ENCODE data around the gene TFCP2L1. TPM values are rescaled to one million over a fixed set of nuclear protein-coding genes. Genes with fewer than 3 reads are reported as not detected.
"Not testable (repeated sequence)": the region's sequence is repeated elsewhere in the genome, so short reads cannot be mapped to it uniquely, and the experiment has no call there.

The TFCP2L1 gene
- total RNA-seq, 1 donor from 2014 or later: 0.05 TPM

DNA sequence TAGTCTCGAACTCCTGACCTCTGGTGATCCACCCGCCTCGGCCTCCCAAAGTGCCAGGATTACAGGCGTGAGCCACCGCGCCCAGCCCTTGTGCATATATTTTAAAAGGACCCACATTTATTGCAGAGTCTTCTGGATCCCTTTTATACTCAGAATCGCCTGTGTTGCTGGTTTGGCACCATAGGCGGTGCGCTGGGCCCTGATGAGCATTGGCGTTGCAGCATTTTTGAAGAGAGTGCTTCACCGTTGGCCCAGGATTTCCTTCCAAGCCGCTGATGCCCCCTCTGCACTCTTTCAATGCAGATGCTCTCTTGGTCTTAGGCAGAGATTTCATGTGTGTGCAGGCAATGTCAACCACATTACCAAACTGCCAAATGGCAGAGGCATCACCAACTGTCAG lies 13.5 kb upstream of the TFCP2L1 start:
- H3K27me3 ChIP-seq (ENCODE audit: insufficient read depth, low read length): peaks cover 5% of the 10 kb centered on the region

DNA sequence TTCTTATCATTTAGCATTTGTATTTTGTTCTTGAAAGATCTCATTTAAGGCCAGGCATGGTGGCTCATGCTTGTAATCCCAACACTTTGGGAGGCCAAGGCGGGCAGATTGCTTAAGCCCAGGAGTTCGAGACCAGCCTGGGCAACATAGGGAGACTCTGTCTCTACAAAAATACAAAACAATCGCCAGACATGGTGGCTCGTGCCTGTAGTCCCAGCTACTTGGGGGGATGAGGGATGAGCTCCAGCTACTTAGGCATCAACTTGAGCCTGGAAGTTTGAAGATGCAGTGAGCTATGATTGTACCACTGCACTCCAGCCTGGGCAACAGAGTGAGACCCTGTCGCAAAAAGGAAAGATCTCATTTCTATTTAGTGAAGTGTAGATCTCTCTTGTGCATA lies 12.9 kb upstream of the TFCP2L1 start:
- not testable (repeated sequence) for H3K27ac ChIP-seq (ENCODE audit: low read depth, low read length); H3K36me3 ChIP-seq (ENCODE audit: insufficient read depth, low read length); H3K9me3 ChIP-seq (ENCODE audit: insufficient read depth, low read depth, low read length); DNase-seq (ENCODE audit: low read depth); H3K4me2 ChIP-seq (ENCODE audit: low read length); H3K9ac ChIP-seq (ENCODE audit: low read length); H3K27me3 ChIP-seq (ENCODE audit: insufficient read depth, low read length); H3K27ac Mint-ChIP-seq (ENCODE audit: unreplicated experiment); H3K79me2 ChIP-seq (ENCODE audit: insufficient read depth, low read length); H3K4me1 ChIP-seq (ENCODE audit: insufficient read depth, low read length); H3K4me1 Mint-ChIP-seq (ENCODE audit: low read depth, unreplicated experiment); H3K9me3 Mint-ChIP-seq (ENCODE audit: unreplicated experiment); H4K20me1 ChIP-seq (ENCODE audit: insufficient read depth, low read length); H3K36me3 Mint-ChIP-seq (ENCODE audit: low read depth, unreplicated experiment); FAIRE-seq; H3K4me3 Mint-ChIP-seq (ENCODE audit: unreplicated experiment); H2AFZ ChIP-seq (ENCODE audit: low read depth, low read length); H3K4me3 ChIP-seq (ENCODE audit: insufficient read depth, low read depth, low read length)
- peaks cover 47% of the 10 kb centered on the region for H3K27me3 Mint-ChIP-seq (ENCODE audit: low read depth, unreplicated experiment)

More for the DNA sequence above, 13.5 kb upstream of the TFCP2L1 start:
- Histone ChIP-seq H3K4me3 (ENCODE audit: insufficient read depth, low read depth, low read length) (no peak overlapping the region), H4K20me1 (ENCODE audit: insufficient read depth, low read length) (no peaks in the 10 kb centered on the region), H3K79me2 (ENCODE audit: insufficient read depth, low read length) (no peaks in the 10 kb centered on the region), H3K36me3 (ENCODE audit: insufficient read depth, low read length) (no peaks in the 10 kb centered on the region), H3K27ac (ENCODE audit: low read depth, low read length) (no peak overlapping the region), H2AFZ (ENCODE audit: low read depth, low read length) (no peak overlapping the region), H3K9ac (ENCODE audit: low read length) (no peak overlapping the region), H3K4me1 (ENCODE audit: insufficient read depth, low read length) (no peaks in the 10 kb centered on the region), H3K9me3 (ENCODE audit: insufficient read depth, low read depth, low read length) (no peaks in the 10 kb centered on the region), H3K4me2 (ENCODE audit: low read length) (no peak overlapping the region)
- Mint-ChIP-seq H3K4me1 (ENCODE audit: low read depth, unreplicated experiment) (no peaks in the 10 kb centered on the region), H3K27ac (ENCODE audit: unreplicated experiment) (no peak overlapping the region), H3K4me3 (ENCODE audit: unreplicated experiment) (no peak overlapping the region), H3K9me3 (ENCODE audit: unreplicated experiment) (no peaks in the 10 kb centered on the region), H3K27me3 (ENCODE audit: low read depth, unreplicated experiment) (peaks cover 41% of the 10 kb centered on the region), H3K36me3 (ENCODE audit: low read depth, unreplicated experiment) (no peaks in the 10 kb centered on the region)
- FAIRE-seq: no peak
- TF ChIP-seq EZH2 (IDR thresholded peaks at IDR 0.05; ENCODE audit: insufficient read depth, low read length): no peak
- TF ChIP-seq, protein P1, sequence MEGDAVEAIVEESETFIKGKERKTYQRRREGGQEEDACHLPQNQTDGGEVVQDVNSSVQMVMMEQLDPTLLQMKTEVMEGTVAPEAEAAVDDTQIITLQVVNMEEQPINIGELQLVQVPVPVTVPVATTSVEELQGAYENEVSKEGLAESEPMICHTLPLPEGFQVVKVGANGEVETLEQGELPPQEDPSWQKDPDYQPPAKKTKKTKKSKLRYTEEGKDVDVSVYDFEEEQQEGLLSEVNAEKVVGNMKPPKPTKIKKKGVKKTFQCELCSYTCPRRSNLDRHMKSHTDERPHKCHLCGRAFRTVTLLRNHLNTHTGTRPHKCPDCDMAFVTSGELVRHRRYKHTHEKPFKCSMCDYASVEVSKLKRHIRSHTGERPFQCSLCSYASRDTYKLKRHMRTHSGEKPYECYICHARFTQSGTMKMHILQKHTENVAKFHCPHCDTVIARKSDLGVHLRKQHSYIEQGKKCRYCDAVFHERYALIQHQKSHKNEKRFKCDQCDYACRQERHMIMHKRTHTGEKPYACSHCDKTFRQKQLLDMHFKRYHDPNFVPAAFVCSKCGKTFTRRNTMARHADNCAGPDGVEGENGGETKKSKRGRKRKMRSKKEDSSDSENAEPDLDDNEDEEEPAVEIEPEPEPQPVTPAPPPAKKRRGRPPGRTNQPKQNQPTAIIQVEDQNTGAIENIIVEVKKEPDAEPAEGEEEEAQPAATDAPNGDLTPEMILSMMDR (IDR thresholded peaks at IDR 0.05; ENCODE audit: insufficient read depth, low read depth, low read length): no peak
- DNase-seq (ENCODE audit: low read depth): no peak

DNA sequence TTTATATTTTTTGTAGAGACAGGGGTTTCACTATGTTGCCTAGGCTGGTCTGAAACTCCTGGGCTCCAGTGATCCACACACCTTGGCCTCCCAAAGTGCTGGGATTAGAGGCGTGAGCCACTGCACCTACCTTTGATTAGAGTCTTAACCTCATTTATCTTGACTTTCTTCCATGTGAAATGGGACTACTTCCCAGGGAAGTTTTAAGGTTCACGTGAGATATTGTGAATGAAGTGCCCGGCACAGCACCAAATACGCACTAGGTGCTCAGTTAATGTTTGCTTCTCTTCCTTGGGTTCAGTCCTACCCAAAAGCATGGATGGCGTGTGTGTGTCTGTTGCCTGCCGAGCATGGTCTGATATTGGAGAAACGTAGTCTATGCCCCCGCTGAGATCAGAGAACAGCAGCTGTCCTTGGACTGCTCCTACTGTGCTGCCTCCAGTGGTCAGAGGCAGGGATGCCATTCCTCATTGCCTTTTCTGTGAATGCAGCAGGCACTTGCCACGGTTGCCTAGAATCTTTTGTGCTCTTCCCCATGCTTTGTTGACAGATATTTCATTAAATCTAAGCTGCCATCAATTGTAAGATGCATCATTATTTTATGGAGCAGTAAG lies 12.3 kb upstream of the TFCP2L1 start:
- H3K4me3 Mint-ChIP-seq (ENCODE audit: unreplicated experiment): no peak overlapping the region
- DNase-seq (ENCODE audit: low read depth): peak; percentile 2

More for the DNA sequence above, 12.3 kb upstream of the TFCP2L1 start:
- no peak overlapping the region for H3K4me2 ChIP-seq (ENCODE audit: low read length)
- H2AFZ ChIP-seq (ENCODE audit: low read depth, low read length): no peak overlapping the region
- no peaks in the 10 kb centered on the region for H3K79me2 ChIP-seq (ENCODE audit: insufficient read depth, low read length)
- H3K27ac ChIP-seq (ENCODE audit: low read depth, low read length): no peak overlapping the region
- H3K27me3 ChIP-seq (ENCODE audit: insufficient read depth, low read length): peaks cover 5% of the 10 kb centered on the region
- peaks cover 46% of the 10 kb centered on the region for H3K27me3 Mint-ChIP-seq (ENCODE audit: low read depth, unreplicated experiment)
- H4K20me1 ChIP-seq (ENCODE audit: insufficient read depth, low read length): no peaks in the 10 kb centered on the region
- FAIRE-seq: no peak
- H3K9me3 ChIP-seq (ENCODE audit: insufficient read depth, low read depth, low read length): no peaks in the 10 kb centered on the region
- no peaks in the 10 kb centered on the region for H3K36me3 ChIP-seq (ENCODE audit: insufficient read depth, low read length)
- TF ChIP-seq, protein P1 (IDR thresholded peaks at IDR 0.05; ENCODE audit: insufficient read depth, low read depth, low read length): peak; percentile 71
- no peak for TF ChIP-seq EZH2 (IDR thresholded peaks at IDR 0.05; ENCODE audit: insufficient read depth, low read length)
- H3K36me3 Mint-ChIP-seq (ENCODE audit: low read depth, unreplicated experiment): no peaks in the 10 kb centered on the region
- no peak overlapping the region for H3K4me3 ChIP-seq (ENCODE audit: insufficient read depth, low read depth, low read length)
- H3K9ac ChIP-seq (ENCODE audit: low read length): no peak overlapping the region
- H3K4me1 Mint-ChIP-seq (ENCODE audit: low read depth, unreplicated experiment): no peaks in the 10 kb centered on the region
- H3K27ac Mint-ChIP-seq (ENCODE audit: unreplicated experiment): no peak overlapping the region
- H3K9me3 Mint-ChIP-seq (ENCODE audit: unreplicated experiment): peaks cover 3% of the 10 kb centered on the region
- H3K4me1 ChIP-seq (ENCODE audit: insufficient read depth, low read length): no peaks in the 10 kb centered on the region
